ENCODE data around the gene ETV6. TPM values are rescaled to one million over a fixed set of nuclear protein-coding genes. Genes with fewer than 3 reads are reported as not detected.

Gene ETV6
- total RNA-seq, 1 experiment from 2014 or later, result 17.2 TPM

DNA sequence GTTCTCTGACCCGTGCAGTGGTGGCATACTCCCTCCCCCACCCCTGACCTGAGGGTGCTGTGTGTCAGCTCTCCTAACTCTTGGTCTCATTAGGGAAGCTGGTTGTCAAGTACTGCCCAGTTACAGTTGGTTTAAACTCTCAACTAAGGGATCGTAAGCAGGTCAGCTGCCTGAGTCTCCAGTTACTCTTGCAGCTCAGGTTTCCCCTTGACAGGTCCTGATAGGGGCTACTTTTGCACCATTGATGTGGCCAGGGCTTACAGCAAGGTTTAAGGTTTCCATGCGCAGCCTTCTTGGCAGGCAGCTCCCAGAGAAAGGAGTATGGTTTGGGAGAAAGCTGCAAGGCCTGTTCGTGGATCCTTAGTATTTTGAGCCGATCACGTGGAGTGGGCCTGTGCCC is 74.5 kb downstream of the ETV6 start:
- TF ChIP-seq SIN3A (IDR thresholded peaks at IDR 0.05; ENCODE audit: borderline replicate concordance, insufficient read depth, low read depth, low read length) (no peak), TCF7L2 (IDR thresholded peaks at IDR 0.05; ENCODE audit: low read depth, low read length) (no peak)
- TF ChIP-seq, protein P1, sequence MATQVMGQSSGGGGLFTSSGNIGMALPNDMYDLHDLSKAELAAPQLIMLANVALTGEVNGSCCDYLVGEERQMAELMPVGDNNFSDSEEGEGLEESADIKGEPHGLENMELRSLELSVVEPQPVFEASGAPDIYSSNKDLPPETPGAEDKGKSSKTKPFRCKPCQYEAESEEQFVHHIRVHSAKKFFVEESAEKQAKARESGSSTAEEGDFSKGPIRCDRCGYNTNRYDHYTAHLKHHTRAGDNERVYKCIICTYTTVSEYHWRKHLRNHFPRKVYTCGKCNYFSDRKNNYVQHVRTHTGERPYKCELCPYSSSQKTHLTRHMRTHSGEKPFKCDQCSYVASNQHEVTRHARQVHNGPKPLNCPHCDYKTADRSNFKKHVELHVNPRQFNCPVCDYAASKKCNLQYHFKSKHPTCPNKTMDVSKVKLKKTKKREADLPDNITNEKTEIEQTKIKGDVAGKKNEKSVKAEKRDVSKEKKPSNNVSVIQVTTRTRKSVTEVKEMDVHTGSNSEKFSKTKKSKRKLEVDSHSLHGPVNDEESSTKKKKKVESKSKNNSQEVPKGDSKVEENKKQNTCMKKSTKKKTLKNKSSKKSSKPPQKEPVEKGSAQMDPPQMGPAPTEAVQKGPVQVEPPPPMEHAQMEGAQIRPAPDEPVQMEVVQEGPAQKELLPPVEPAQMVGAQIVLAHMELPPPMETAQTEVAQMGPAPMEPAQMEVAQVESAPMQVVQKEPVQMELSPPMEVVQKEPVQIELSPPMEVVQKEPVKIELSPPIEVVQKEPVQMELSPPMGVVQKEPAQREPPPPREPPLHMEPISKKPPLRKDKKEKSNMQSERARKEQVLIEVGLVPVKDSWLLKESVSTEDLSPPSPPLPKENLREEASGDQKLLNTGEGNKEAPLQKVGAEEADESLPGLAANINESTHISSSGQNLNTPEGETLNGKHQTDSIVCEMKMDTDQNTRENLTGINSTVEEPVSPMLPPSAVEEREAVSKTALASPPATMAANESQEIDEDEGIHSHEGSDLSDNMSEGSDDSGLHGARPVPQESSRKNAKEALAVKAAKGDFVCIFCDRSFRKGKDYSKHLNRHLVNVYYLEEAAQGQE (IDR thresholded peaks at IDR 0.05; ENCODE audit: insufficient read depth in 1 of 2, low read depth in 2 of 2, low read length in 1 of 2), result no peak
- no TSS peak for BruUV-seq (replicated peaks)
- Histone ChIP-seq H3K27ac (ENCODE audit: low read length) (no peak overlapping the region), H3K4me1 (ENCODE audit: control insufficient read depth, insufficient read depth, low read length) (no peaks in the 10 kb centered on the region), H3K9me3 (ENCODE audit: control insufficient read depth, insufficient read depth, low read depth, low read length) (no peaks in the 10 kb centered on the region), H3K4me3 (ENCODE audit: low read depth in 2 of 2, low read length in 2 of 2) (no peak overlapping the region), H3K36me3 (ENCODE audit: control insufficient read depth, insufficient read depth, low read length) (no peaks in the 10 kb centered on the region), H3K27me3 (ENCODE audit: control insufficient read depth, insufficient read depth, low read length) (no peaks in the 10 kb centered on the region)
- POLR2A ChIA-PET, result no interaction called here
- DNase-seq (ENCODE audit: low read depth, low spot score) (no peak), ATAC-seq (no peak)
- in situ Hi-C loops (cut with HindIII; ENCODE audit: low pct_unique_long_range_greater_than_20kb, low sequenced_read_pairs) (no loop called here), intact Hi-C loops (cut with micrococcal nuclease; ENCODE audit: unreplicated experiment) (no loop called here)
- CTCF ChIA-PET, result no interaction called here

DNA sequence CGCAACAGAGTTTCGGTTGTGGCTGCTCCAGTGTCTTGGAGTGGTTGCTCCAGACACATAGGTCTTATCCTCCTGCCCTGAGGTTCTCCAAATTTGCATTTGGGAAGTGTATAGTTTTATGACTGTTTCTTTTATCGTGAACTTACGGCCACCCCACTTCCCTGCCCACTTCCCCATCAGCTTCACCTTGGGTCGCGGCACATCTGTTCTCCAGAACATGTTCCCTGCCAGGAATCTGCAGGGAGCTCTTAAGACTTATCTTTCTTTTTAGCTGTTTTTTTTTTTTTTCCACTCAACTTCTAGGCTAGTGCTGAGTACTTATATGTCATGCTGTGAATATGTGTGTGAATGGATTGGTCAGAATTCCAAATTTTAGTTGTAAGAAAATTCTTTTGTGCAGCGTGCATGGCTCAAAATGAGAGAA is 75.4 kb downstream of the ETV6 start:
- ATAC-seq (no peak), DNase-seq (ENCODE audit: low read depth, low spot score) (no peak)
- intact Hi-C loops (cut with micrococcal nuclease; ENCODE audit: unreplicated experiment), result no loop called here
- TF ChIP-seq SIN3A (IDR thresholded peaks at IDR 0.05; ENCODE audit: borderline replicate concordance, insufficient read depth, low read depth, low read length) (no peak), TCF7L2 (IDR thresholded peaks at IDR 0.05; ENCODE audit: low read depth, low read length) (no peak), POLR2AphosphoS5 (IDR thresholded peaks at IDR 0.05; ENCODE audit: low read depth, low read length) (no peak)
- TF ChIP-seq, protein P1 (IDR thresholded peaks at IDR 0.05; ENCODE audit: insufficient read depth in 1 of 2, low read depth in 2 of 2, low read length in 1 of 2), result no peak
- TF ChIP-seq, protein P2, sequence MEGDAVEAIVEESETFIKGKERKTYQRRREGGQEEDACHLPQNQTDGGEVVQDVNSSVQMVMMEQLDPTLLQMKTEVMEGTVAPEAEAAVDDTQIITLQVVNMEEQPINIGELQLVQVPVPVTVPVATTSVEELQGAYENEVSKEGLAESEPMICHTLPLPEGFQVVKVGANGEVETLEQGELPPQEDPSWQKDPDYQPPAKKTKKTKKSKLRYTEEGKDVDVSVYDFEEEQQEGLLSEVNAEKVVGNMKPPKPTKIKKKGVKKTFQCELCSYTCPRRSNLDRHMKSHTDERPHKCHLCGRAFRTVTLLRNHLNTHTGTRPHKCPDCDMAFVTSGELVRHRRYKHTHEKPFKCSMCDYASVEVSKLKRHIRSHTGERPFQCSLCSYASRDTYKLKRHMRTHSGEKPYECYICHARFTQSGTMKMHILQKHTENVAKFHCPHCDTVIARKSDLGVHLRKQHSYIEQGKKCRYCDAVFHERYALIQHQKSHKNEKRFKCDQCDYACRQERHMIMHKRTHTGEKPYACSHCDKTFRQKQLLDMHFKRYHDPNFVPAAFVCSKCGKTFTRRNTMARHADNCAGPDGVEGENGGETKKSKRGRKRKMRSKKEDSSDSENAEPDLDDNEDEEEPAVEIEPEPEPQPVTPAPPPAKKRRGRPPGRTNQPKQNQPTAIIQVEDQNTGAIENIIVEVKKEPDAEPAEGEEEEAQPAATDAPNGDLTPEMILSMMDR (IDR thresholded peaks at IDR 0.05), result no peak
- H3K4me1 ChIP-seq (ENCODE audit: control insufficient read depth, insufficient read depth, low read length), result no peaks in the 10 kb centered on the region
- no peaks in the 10 kb centered on the region for H3K36me3 ChIP-seq (ENCODE audit: control insufficient read depth, insufficient read depth, low read length)
- no TSS peak for BruUV-seq (replicated peaks)
- in situ Hi-C loops (cut with HindIII; ENCODE audit: low pct_unique_long_range_greater_than_20kb, low sequenced_read_pairs), result no loop called here
- no peaks in the 10 kb centered on the region for H3K9me3 ChIP-seq (ENCODE audit: control insufficient read depth, insufficient read depth, low read depth, low read length)
- no peak overlapping the region for H3K27ac ChIP-seq (ENCODE audit: low read length)
- POLR2A ChIA-PET, result no interaction called here
- no peaks in the 10 kb centered on the region for H3K27me3 ChIP-seq (ENCODE audit: control insufficient read depth, insufficient read depth, low read length)
- no peak overlapping the region for H3K4me3 ChIP-seq (ENCODE audit: low read depth in 2 of 2, low read length in 2 of 2)
- CTCF ChIA-PET, result no interaction called here

Data from Panc1 (cell line).